Suprapubic skin (tissue), 3 donors: ENCODE data around the gene SH2B3.

Experiments used
- POLR2A ChIP-seq, 2 donors: fragments of 450-650 bp; IDR thresholded peaks; one replicate each; pipeline ENCODE4 v1.6.1; 2017; ENCODE audit warnings: antibody characterized with exemption in 2 of 2, mild to moderate bottlenecking in 2 of 2, moderate library complexity in 2 of 2
- TF ChIP-seq, protein P1 (sequence below), 2 donors: fragments of 200-600 bp in 1 of 2; fragments of 450-650 bp in 1 of 2; sonication (generic) in 1 of 2; IDR thresholded peaks; one replicate each; pipeline ENCODE4 v1.5.1; 2016 to 2019; ENCODE audit warnings: antibody characterized with exemption in 2 of 2, mild to moderate bottlenecking in 1 of 2, moderate library complexity in 1 of 2

DNA sequence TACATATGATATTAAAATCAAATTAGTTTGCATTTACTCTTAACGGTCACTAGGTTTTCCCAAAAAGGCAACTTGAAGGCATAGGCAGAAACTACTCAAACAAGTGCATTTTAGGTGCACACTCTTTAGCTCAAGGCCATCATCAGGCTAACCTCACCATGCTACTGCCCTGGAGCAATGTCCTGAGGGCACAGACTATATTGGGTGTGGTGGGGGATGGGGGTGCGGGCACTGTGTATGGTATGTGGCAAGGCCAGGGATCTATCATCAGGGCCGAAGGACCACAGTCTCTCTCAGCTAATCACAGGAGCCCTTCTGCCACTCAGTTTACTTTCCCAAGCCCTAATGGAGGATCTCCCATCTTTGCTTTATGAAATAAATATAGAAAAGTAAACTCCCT, 51.9 kb downstream of the SH2B3 start:
- TF ChIP-seq, protein P1, sequence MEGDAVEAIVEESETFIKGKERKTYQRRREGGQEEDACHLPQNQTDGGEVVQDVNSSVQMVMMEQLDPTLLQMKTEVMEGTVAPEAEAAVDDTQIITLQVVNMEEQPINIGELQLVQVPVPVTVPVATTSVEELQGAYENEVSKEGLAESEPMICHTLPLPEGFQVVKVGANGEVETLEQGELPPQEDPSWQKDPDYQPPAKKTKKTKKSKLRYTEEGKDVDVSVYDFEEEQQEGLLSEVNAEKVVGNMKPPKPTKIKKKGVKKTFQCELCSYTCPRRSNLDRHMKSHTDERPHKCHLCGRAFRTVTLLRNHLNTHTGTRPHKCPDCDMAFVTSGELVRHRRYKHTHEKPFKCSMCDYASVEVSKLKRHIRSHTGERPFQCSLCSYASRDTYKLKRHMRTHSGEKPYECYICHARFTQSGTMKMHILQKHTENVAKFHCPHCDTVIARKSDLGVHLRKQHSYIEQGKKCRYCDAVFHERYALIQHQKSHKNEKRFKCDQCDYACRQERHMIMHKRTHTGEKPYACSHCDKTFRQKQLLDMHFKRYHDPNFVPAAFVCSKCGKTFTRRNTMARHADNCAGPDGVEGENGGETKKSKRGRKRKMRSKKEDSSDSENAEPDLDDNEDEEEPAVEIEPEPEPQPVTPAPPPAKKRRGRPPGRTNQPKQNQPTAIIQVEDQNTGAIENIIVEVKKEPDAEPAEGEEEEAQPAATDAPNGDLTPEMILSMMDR (IDR thresholded peaks at IDR 0.05) = no peak
- TF ChIP-seq POLR2A (IDR thresholded peaks at IDR 0.05) = no peak
